ENCODE results near the gene KCNK2. TPM values are rescaled to one million over a fixed set of nuclear protein-coding genes. Genes with fewer than 3 reads are reported as not detected.

KCNK2 gene
- total RNA-seq, 1 experiment from 2014 or later = 0.44 TPM

DNA sequence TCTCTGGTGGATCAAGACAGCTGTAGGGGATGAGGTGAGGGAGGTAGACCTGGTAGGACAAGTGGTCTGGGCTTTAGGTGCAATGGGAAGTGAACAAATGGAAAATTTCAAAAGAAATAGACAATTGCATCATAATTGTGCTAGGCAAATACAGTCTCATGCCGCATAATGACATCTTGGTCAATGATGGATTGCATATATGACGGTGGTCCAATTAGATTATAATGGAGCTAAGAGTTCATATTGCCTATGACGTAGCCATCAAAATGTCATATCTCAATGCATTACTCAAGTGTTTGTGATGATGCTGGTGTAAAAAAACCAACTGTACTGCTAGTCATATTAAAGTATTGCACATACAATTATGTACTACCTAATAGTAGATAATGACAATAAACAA lies 19.0 kb downstream of the KCNK2 start:
- H4K5ac ChIP-seq (ENCODE audit: insufficient read length, low read depth, low read length) = no peak overlapping the region
- no peaks in the 10 kb centered on the region for H3K79me1 ChIP-seq (ENCODE audit: insufficient read depth, low read depth, low read length, poor library complexity, severe bottlenecking)
- H3K56ac ChIP-seq (ENCODE audit: insufficient read length, low read depth, low read length) = no peak overlapping the region
- no peak overlapping the region for H2AK5ac ChIP-seq (ENCODE audit: insufficient read length, low read length)
- TF ChIP-seq, protein P1, sequence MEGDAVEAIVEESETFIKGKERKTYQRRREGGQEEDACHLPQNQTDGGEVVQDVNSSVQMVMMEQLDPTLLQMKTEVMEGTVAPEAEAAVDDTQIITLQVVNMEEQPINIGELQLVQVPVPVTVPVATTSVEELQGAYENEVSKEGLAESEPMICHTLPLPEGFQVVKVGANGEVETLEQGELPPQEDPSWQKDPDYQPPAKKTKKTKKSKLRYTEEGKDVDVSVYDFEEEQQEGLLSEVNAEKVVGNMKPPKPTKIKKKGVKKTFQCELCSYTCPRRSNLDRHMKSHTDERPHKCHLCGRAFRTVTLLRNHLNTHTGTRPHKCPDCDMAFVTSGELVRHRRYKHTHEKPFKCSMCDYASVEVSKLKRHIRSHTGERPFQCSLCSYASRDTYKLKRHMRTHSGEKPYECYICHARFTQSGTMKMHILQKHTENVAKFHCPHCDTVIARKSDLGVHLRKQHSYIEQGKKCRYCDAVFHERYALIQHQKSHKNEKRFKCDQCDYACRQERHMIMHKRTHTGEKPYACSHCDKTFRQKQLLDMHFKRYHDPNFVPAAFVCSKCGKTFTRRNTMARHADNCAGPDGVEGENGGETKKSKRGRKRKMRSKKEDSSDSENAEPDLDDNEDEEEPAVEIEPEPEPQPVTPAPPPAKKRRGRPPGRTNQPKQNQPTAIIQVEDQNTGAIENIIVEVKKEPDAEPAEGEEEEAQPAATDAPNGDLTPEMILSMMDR (conservative IDR thresholded peaks at IDR 0.05) = no peak
- Mint-ChIP-seq H3K36me3 (ENCODE audit: insufficient read depth in 1 of 3, low read depth in 3 of 3) (no peaks in the 10 kb centered on the region), H3K27me3 (ENCODE audit: low read depth) (no peaks in the 10 kb centered on the region), H3K4me1 (no peaks in the 10 kb centered on the region; a peak in 1 of 4 replicates), H3K4me3 (no peak overlapping the region), H3K27ac (no peak overlapping the region), H3K9me3 (peaks cover 0 to 2% of the 10 kb centered on the region in 2 experiments; a peak in 2 of 5 replicates)
- no peak overlapping the region for H4K8ac ChIP-seq (replicated peaks; ENCODE audit: insufficient read length, low read depth, low read length)
- H3K27me3 ChIP-seq (ENCODE audit: insufficient read depth, low read length) = no peaks in the 10 kb centered on the region
- H2AFZ ChIP-seq (ENCODE audit: low read length) = no peak overlapping the region
- no peak overlapping the region for H2BK20ac ChIP-seq (ENCODE audit: low read depth, low read length, poor library complexity, severe bottlenecking)
- no peak overlapping the region for H3K27ac ChIP-seq (ENCODE audit: insufficient read length, low read depth, low read length)
- no peaks in the 10 kb centered on the region for H3K4me1 ChIP-seq (ENCODE audit: insufficient read depth, low read length)
- DNase-seq = no peak
- WGBS (ENCODE audit: extremely low coverage, insufficient read length, low lambda C conversion rate) = no CpG with 5 or more reads among the region's 3 CpGs
- no peak overlapping the region for H2BK120ac ChIP-seq (ENCODE audit: low read depth, low read length, poor library complexity, severe bottlenecking)
- no peaks in the 10 kb centered on the region for H3K9me3 ChIP-seq (ENCODE audit: control insufficient read depth, low read depth, low read length)
- no peaks in the 10 kb centered on the region for H3K79me2 ChIP-seq (ENCODE audit: insufficient read depth, low read length)
- no peaks in the 10 kb centered on the region for H3K23me2 ChIP-seq (ENCODE audit: insufficient read length, low read depth, low read length, poor library complexity, severe bottlenecking)
- no peak overlapping the region for H3K14ac ChIP-seq (ENCODE audit: insufficient read depth, low read length)
- H2BK5ac ChIP-seq (ENCODE audit: insufficient read length, low read length) = no peak overlapping the region
- H4K20me1 ChIP-seq (ENCODE audit: control insufficient read depth, insufficient read depth, insufficient read length) = no peaks in the 10 kb centered on the region
- H2BK12ac ChIP-seq (ENCODE audit: insufficient read length, low read depth, low read length) = no peak overlapping the region
- H2BK15ac ChIP-seq (ENCODE audit: low read depth, low read length) = no peak overlapping the region
- no peak overlapping the region for H4K91ac ChIP-seq (ENCODE audit: insufficient read length, low read depth, low read length)
- no peak overlapping the region for H3T11ph ChIP-seq (ENCODE audit: low read length)
- no peak overlapping the region for H3K9ac ChIP-seq (ENCODE audit: extremely low read depth, insufficient read length, low read length)
- H3K4ac ChIP-seq (ENCODE audit: low read depth, low read length) = no peak overlapping the region
- H3K4me2 ChIP-seq (ENCODE audit: insufficient read depth, insufficient read length, low read length) = no peak overlapping the region
- H3K23ac ChIP-seq (ENCODE audit: insufficient read length, low read depth, low read length) = no peak overlapping the region
- H3K18ac ChIP-seq (ENCODE audit: insufficient read length, low read depth, low read length) = no peak overlapping the region
